Mucosa of rectum (tissue), 2 donors: ENCODE results near the gene C1QL1.

ENCODE experiments used
- H3K27ac ChIP-seq, 2 donors: one replicate each; pipeline ENCODE4 v1.7.0; 2013; ENCODE audit warnings: inconsistent platforms in 2 of 2, low read depth in 2 of 2, low read length in 2 of 2
- H3K27me3 ChIP-seq, 2 donors: one replicate each; pipeline ENCODE4 v1.7.0; 2013; ENCODE audit warnings: low read length in 2 of 2; ENCODE audit not compliant: control insufficient read depth in 2 of 2, insufficient read depth in 2 of 2
- H3K36me3 ChIP-seq, 2 donors: one replicate each; pipeline ENCODE4 v1.7.0; 2013; ENCODE audit warnings: low read length in 2 of 2; ENCODE audit not compliant: control insufficient read depth in 2 of 2, insufficient read depth in 2 of 2
- H3K4me1 ChIP-seq, 2 donors: one replicate each; pipeline ENCODE4 v1.7.0; 2013; ENCODE audit warnings: low read length in 2 of 2, mild to moderate bottlenecking in 1 of 2; ENCODE audit not compliant: control insufficient read depth in 2 of 2, insufficient read depth in 2 of 2
- H3K4me3 ChIP-seq, 2 donors: one replicate each; pipeline ENCODE4 v1.7.0; 2013; ENCODE audit warnings: low read length in 2 of 2
- H3K9ac ChIP-seq, 2 donors: one replicate each; pipeline ENCODE4 v1.7.0; 2013; ENCODE audit warnings: low read length in 2 of 2, low read depth in 1 of 2, mild to moderate bottlenecking in 1 of 2
- H3K9me3 ChIP-seq, 2 donors: one replicate each; pipeline ENCODE4 v1.7.0; 2013; ENCODE audit warnings: low read length in 2 of 2; ENCODE audit not compliant: control insufficient read depth in 2 of 2
- donor health status: healthy.
- donor health status: Normal muscosa, but diverticular disease.

Gene C1QL1

GRCh38 chr17:44921122-44921882 lies 46.8 kb downstream of the C1QL1 start:
- Histone ChIP-seq H3K9me3 (no peaks in the 10 kb centered on the region), H3K4me1 (no peaks in the 10 kb centered on the region), H3K4me3 (no peak overlapping the region), H3K9ac (no peak overlapping the region), H3K36me3 (no peaks in the 10 kb centered on the region), H3K27me3 (peaks cover 0 to 2% of the 10 kb centered on the region in 2 donors), H3K27ac (no peak overlapping the region)

GRCh38 chr17:44920565-44920940 lies 47.5 kb downstream of the C1QL1 start:
- Histone ChIP-seq H3K9me3 (no peaks in the 10 kb centered on the region), H3K4me3 (no peak overlapping the region), H3K9ac (no peak overlapping the region), H3K27ac (no peak overlapping the region), H3K4me1 (no peaks in the 10 kb centered on the region), H3K36me3 (no peaks in the 10 kb centered on the region), H3K27me3 (peaks cover 0 to 2% of the 10 kb centered on the region in 2 donors)

- H3K4me1 ChIP-seq: no peaks in the 10 kb centered on the region
- no peak overlapping the region for H3K4me3 ChIP-seq
These were observed 48.1 kb downstream of the C1QL1 start for GRCh38 chr17:44919885-44920564.

GRCh38 chr17:44919411-44919810 lies 48.7 kb downstream of the C1QL1 start:
- Histone ChIP-seq H3K9ac (no peak overlapping the region), H3K4me3 (no peak overlapping the region), H3K36me3 (no peaks in the 10 kb centered on the region), H3K27ac (no peak overlapping the region), H3K9me3 (no peaks in the 10 kb centered on the region), H3K27me3 (peaks cover 0 to 2% of the 10 kb centered on the region in 2 donors), H3K4me1 (no peaks in the 10 kb centered on the region)

More at GRCh38 chr17:44919885-44920564, 48.1 kb downstream of the C1QL1 start:
- H3K36me3 ChIP-seq: no peaks in the 10 kb centered on the region
- no peak overlapping the region for H3K27ac ChIP-seq
- no peak overlapping the region for H3K9ac ChIP-seq
- peaks cover 0 to 2% of the 10 kb centered on the region in 2 donors for H3K27me3 ChIP-seq
- H3K9me3 ChIP-seq: no peaks in the 10 kb centered on the region

- Histone ChIP-seq H3K9ac (no peak overlapping the region), H3K36me3 (no peaks in the 10 kb centered on the region), H3K9me3 (no peaks in the 10 kb centered on the region), H3K27me3 (peaks cover 5 to 6% of the 10 kb centered on the region in 2 donors), H3K4me1 (no peaks in the 10 kb centered on the region), H3K4me3 (no peak overlapping the region), H3K27ac (no peak overlapping the region)
These were observed 50.1 kb downstream of the C1QL1 start for GRCh38 chr17:44918006-44918405.

GRCh38 chr17:44917456-44917855 lies 50.6 kb downstream of the C1QL1 start:
- Histone ChIP-seq H3K9me3 (no peaks in the 10 kb centered on the region), H3K27me3 (peaks cover 7 to 8% of the 10 kb centered on the region in 2 donors), H3K27ac (no peak overlapping the region), H3K9ac (no peak overlapping the region), H3K4me3 (no peak overlapping the region), H3K4me1 (no peaks in the 10 kb centered on the region), H3K36me3 (no peaks in the 10 kb centered on the region)

- Histone ChIP-seq H3K27ac (peak overlapping the region in 1 of 2 donors; percentile 16), H3K27me3 (peaks cover 9% of the 10 kb centered on the region in 2 donors), H3K4me1 (no peaks in the 10 kb centered on the region), H3K36me3 (no peaks in the 10 kb centered on the region), H3K4me3 (no peak overlapping the region), H3K9ac (no peak overlapping the region), H3K9me3 (no peaks in the 10 kb centered on the region)
These were observed 51.3 kb downstream of the C1QL1 start for GRCh38 chr17:44916781-44917241.

GRCh38 chr17:44915862-44916780 lies 52.0 kb downstream of the C1QL1 start:
- H3K4me3 ChIP-seq: no peak overlapping the region
- H3K27ac ChIP-seq: peak overlapping the region in 1 of 2 donors; percentile 16
- no peak overlapping the region for H3K9ac ChIP-seq
- H3K9me3 ChIP-seq: no peaks in the 10 kb centered on the region
- H3K4me1 ChIP-seq: peaks cover 0 to 3% of the 10 kb centered on the region in 2 donors
- no peaks in the 10 kb centered on the region for H3K36me3 ChIP-seq
- H3K27me3 ChIP-seq: peaks cover 11 to 13% of the 10 kb centered on the region in 2 donors

- Histone ChIP-seq H3K4me3 (no peak within 1 kb of the TSS), H3K4me1 (peaks cover 0 to 3% of the 10 kb centered on the region in 2 donors), H3K27me3 (peaks cover 9 to 13% of the 10 kb centered on the region in 2 donors), H3K9me3 (no peaks in the 10 kb centered on the region), H3K36me3 (no peaks in the 10 kb centered on the region), H3K9ac (no peak within 1 kb of the TSS), H3K27ac (no peak within 1 kb of the TSS)
These were observed 52.8 kb downstream of the C1QL1 start, which contains the start of gene GFAP for GRCh38 chr17:44915321-44915726. Gene GFAP (minus strand): TSS chr17:44915500. CDS start chr17:44915486, 14 bp downstream.
